Breast epithelium (tissue), 4 donors: Measurements from ENCODE around the gene FAM78A. TPM values are rescaled to one million over a fixed set of nuclear protein-coding genes. Genes with fewer than 3 reads are reported as not detected.

Experiments used
- DNase-seq, 2 donors: peaks; one replicate each; pipeline ENCODE4 v3.0.0-alpha.2; 2019; ENCODE audit warnings: low spot score in 2 of 2
- H3K27ac ChIP-seq, 2 donors: fragments of 200-600 bp; sonication (generic) in 1 of 2; one replicate each; pipeline ENCODE4 v1.5.1; 2016 to 2019; ENCODE audit warnings: mild to moderate bottlenecking in 1 of 2
- H3K27me3 ChIP-seq, 2 donors: fragments of 200-600 bp; sonication (generic) in 1 of 2; one replicate each; pipeline versions ENCODE4 v1.5.1 to v1.6.0; 2017 to 2019; ENCODE audit warnings: control low read depth in 1 of 2, mild to moderate bottlenecking in 1 of 2
- H3K36me3 ChIP-seq: fragments of 200-600 bp; one replicate; pipeline ENCODE4 v1.5.1; 2019
- H3K4me1 ChIP-seq, 2 donors: fragments of 200-600 bp; sonication (generic); one replicate each; pipeline ENCODE4 v1.5.1; 2016 to 2019; ENCODE audit warnings: control low read depth in 1 of 2
- H3K4me3 ChIP-seq, 3 donors: fragments of 200-600 bp; sonication (generic); 1 replicate in 2 of 3; 2 replicates in 1 of 3; pipeline ENCODE4 v1.5.1; 2016 to 2019; ENCODE audit warnings: mild to moderate bottlenecking in 3 of 3, moderate library complexity in 2 of 3
- H3K9me3 ChIP-seq, 2 donors: fragments of 200-600 bp; sonication (generic) in 1 of 2; one replicate each; pipeline ENCODE4 v1.5.1; 2016 to 2019; ENCODE audit warnings: control low read depth in 1 of 2
- CTCF ChIP-seq, 3 donors: fragments of 450-650 bp; IDR thresholded peaks; one replicate each; pipeline ENCODE4 v1.5.1; 2016 to 2017; ENCODE audit warnings: antibody characterized with exemption in 3 of 3, mild to moderate bottlenecking in 3 of 3, moderate library complexity in 3 of 3
- POLR2A ChIP-seq: fragments of 450-650 bp; IDR thresholded peaks from one replicate; pipeline ENCODE4 v1.6.1; 2016; ENCODE audit warnings: antibody characterized with exemption, mild to moderate bottlenecking, moderate library complexity
- POLR2AphosphoS5 ChIP-seq, 3 donors: sonication (generic); formaldehyde crosslinking; IDR thresholded peaks; one replicate each; pipeline ENCODE4 v1.6.1; 2017; ENCODE audit warnings: antibody characterized with exemption in 3 of 3
- intact Hi-C: fragments of 100-400 bp; cut with DNase I; formaldehyde crosslinking; loops from one replicate; pipeline ENCODE4 v1.15.1; 2023; ENCODE audit warnings: low total_unique reads
- total RNA-seq, 3 donors: library from RNA; depleted of rRNA; stranded (reverse); fragments of >200 nt; gene quantifications; one replicate each; pipeline ENCODE4 v1.1.0, GENCODE V29; 2016

FAM78A gene
- total RNA-seq, 3 donors from 2014 or later, result 1.6 to 3.7 (median 2.5) TPM

- H3K9me3 ChIP-seq, result no peaks in the 10 kb centered on the region
- TF ChIP-seq CTCF (IDR thresholded peaks at IDR 0.05), result no peak
- no peak for TF ChIP-seq POLR2A
- no peak for TF ChIP-seq POLR2AphosphoS5 (IDR thresholded peaks at IDR 0.05)
- DNase-seq, result no peak
- H3K27me3 ChIP-seq, result no peaks in the 10 kb centered on the region
- no peaks in the 10 kb centered on the region for H3K36me3 ChIP-seq
- intact Hi-C loops, result no loop called here
- no peak overlapping the region for H3K27ac ChIP-seq
- no peaks in the 10 kb centered on the region for H3K4me1 ChIP-seq
- H3K4me3 ChIP-seq, result no peak overlapping the region
These were observed 43.2 kb upstream of the FAM78A start for GRCh38 chr9:131319486-131319885.

- H3K27ac ChIP-seq, result peak overlapping the region in 1 of 2 donors; percentile 25
- DNase-seq, result no peak
- no peaks in the 10 kb centered on the region for H3K27me3 ChIP-seq
- no peak overlapping the region for H3K4me3 ChIP-seq
- no peaks in the 10 kb centered on the region for H3K4me1 ChIP-seq
- H3K36me3 ChIP-seq, result no peaks in the 10 kb centered on the region
- TF ChIP-seq POLR2AphosphoS5 (IDR thresholded peaks at IDR 0.05) (no peak), POLR2A (no peak), CTCF (IDR thresholded peaks at IDR 0.05) (no peak)
- no peaks in the 10 kb centered on the region for H3K9me3 ChIP-seq
- intact Hi-C loops, result no loop called here
These were observed 42.1 kb upstream of the FAM78A start for GRCh38 chr9:131318231-131319085.

GRCh38 chr9:131312822-131313770 lies 36.8 kb upstream of the FAM78A start:
- no peak overlapping the region for H3K4me3 ChIP-seq
- no peaks in the 10 kb centered on the region for H3K27me3 ChIP-seq
- H3K9me3 ChIP-seq, result no peaks in the 10 kb centered on the region
- TF ChIP-seq POLR2AphosphoS5 (IDR thresholded peaks at IDR 0.05) (no peak), POLR2A (no peak), CTCF (IDR thresholded peaks at IDR 0.05) (no peak)
- no peak for DNase-seq
- intact Hi-C loops, result no loop called here
- H3K36me3 ChIP-seq, result no peaks in the 10 kb centered on the region
- no peaks in the 10 kb centered on the region for H3K4me1 ChIP-seq
- H3K27ac ChIP-seq, result no peak overlapping the region

GRCh38 chr9:131312246-131312645 lies 35.9 kb upstream of the FAM78A start:
- Histone ChIP-seq H3K9me3 (no peaks in the 10 kb centered on the region), H3K4me1 (no peaks in the 10 kb centered on the region), H3K27ac (no peak overlapping the region), H3K36me3 (no peaks in the 10 kb centered on the region), H3K27me3 (no peaks in the 10 kb centered on the region), H3K4me3 (no peak overlapping the region)
- TF ChIP-seq POLR2A, result no peak
- no peak for TF ChIP-seq POLR2AphosphoS5 (IDR thresholded peaks at IDR 0.05)
- no peak for TF ChIP-seq CTCF (IDR thresholded peaks at IDR 0.05)
- no peak for DNase-seq
- intact Hi-C loops, result no loop called here
